ENCODE data around the gene SMYD4.
"Not testable (repeated sequence)": the region's sequence is repeated elsewhere in the genome, so short reads cannot be mapped to it uniquely, and the experiment has no call there.

SMYD4 gene

GRCh38 chr17:1764705-1765104 is 65.0 kb downstream of the SMYD4 start:
- H3K27me3 Mint-ChIP-seq (ENCODE audit: low read depth); DNase-seq (ENCODE audit: low spot score); H3K36me3 Mint-ChIP-seq (ENCODE audit: low read depth); H3K9me3 Mint-ChIP-seq: not testable (repeated sequence)
- Mint-ChIP-seq H3K27ac (peak overlapping the region; percentile 90), H3K4me1 (ENCODE audit: low read depth) (peaks cover 23% of the 10 kb centered on the region), H3K4me3 (peak overlapping the region; percentile 74)

GRCh38 chr17:1764284-1764683 is 65.4 kb downstream of the SMYD4 start:
- H3K4me1 Mint-ChIP-seq (ENCODE audit: low read depth), result peaks cover 18% of the 10 kb centered on the region
- peak overlapping the region; percentile 90 for H3K27ac Mint-ChIP-seq
- peaks cover 3% of the 10 kb centered on the region for H3K9me3 Mint-ChIP-seq
- DNase-seq (ENCODE audit: low spot score), result peak; percentile 43
- peaks cover 3% of the 10 kb centered on the region for H3K36me3 Mint-ChIP-seq (ENCODE audit: low read depth)
- H3K4me3 Mint-ChIP-seq, result peak overlapping the region; percentile 74
- H3K27me3 Mint-ChIP-seq (ENCODE audit: low read depth), result no peaks in the 10 kb centered on the region

- peaks cover 23% of the 10 kb centered on the region for H3K4me1 Mint-ChIP-seq (ENCODE audit: low read depth)
Observed at GRCh38 chr17:1762901-1763898, 66.5 kb downstream of the SMYD4 start.

GRCh38 chr17:1762233-1762900 is 67.3 kb downstream of the SMYD4 start:
- H3K9me3 Mint-ChIP-seq, result peaks cover 3% of the 10 kb centered on the region
- no peak for DNase-seq (ENCODE audit: low spot score)
- H3K36me3 Mint-ChIP-seq (ENCODE audit: low read depth), result peaks cover 3% of the 10 kb centered on the region
- peaks cover 21% of the 10 kb centered on the region for H3K4me1 Mint-ChIP-seq (ENCODE audit: low read depth)
- peak overlapping the region; percentile 41 for H3K27ac Mint-ChIP-seq
- no peak overlapping the region for H3K4me3 Mint-ChIP-seq
- peaks cover 5% of the 10 kb centered on the region for H3K27me3 Mint-ChIP-seq (ENCODE audit: low read depth)

More at GRCh38 chr17:1762901-1763898, 66.5 kb downstream of the SMYD4 start:
- Mint-ChIP-seq H3K4me3 (peak overlapping the region; percentile 74), H3K27me3 (ENCODE audit: low read depth) (peaks cover 5% of the 10 kb centered on the region), H3K9me3 (peaks cover 3% of the 10 kb centered on the region), H3K36me3 (ENCODE audit: low read depth) (peaks cover 3% of the 10 kb centered on the region), H3K27ac (peak overlapping the region; percentile 90)
- DNase-seq (ENCODE audit: low spot score), result no peak

- H3K36me3 Mint-ChIP-seq (ENCODE audit: low read depth), result peaks cover 2% of the 10 kb centered on the region
- H3K4me3 Mint-ChIP-seq, result no peak overlapping the region
- no peak overlapping the region for H3K27ac Mint-ChIP-seq
- H3K4me1 Mint-ChIP-seq (ENCODE audit: low read depth), result peaks cover 19% of the 10 kb centered on the region
- no peak for DNase-seq (ENCODE audit: low spot score)
- peaks cover 2% of the 10 kb centered on the region for H3K9me3 Mint-ChIP-seq
- peaks cover 9% of the 10 kb centered on the region for H3K27me3 Mint-ChIP-seq (ENCODE audit: low read depth)
Observed at GRCh38 chr17:1759529-1759928, 70.2 kb downstream of the SMYD4 start.

- Mint-ChIP-seq H3K4me3 (no peak overlapping the region), H3K4me1 (ENCODE audit: low read depth) (peaks cover 12% of the 10 kb centered on the region), H3K36me3 (ENCODE audit: low read depth) (no peaks in the 10 kb centered on the region), H3K9me3 (no peaks in the 10 kb centered on the region), H3K27me3 (ENCODE audit: low read depth) (peaks cover 9% of the 10 kb centered on the region), H3K27ac (no peak overlapping the region)
- DNase-seq (ENCODE audit: low spot score), result no peak
Observed at GRCh38 chr17:1758807-1759206, 70.9 kb downstream of the SMYD4 start.

- Mint-ChIP-seq H3K36me3 (ENCODE audit: low read depth) (no peaks in the 10 kb centered on the region), H3K4me1 (ENCODE audit: low read depth) (peaks cover 4% of the 10 kb centered on the region), H3K27me3 (ENCODE audit: low read depth) (peaks cover 9% of the 10 kb centered on the region), H3K9me3 (no peaks in the 10 kb centered on the region), H3K27ac (no peak overlapping the region), H3K4me3 (no peak overlapping the region)
- DNase-seq (ENCODE audit: low spot score), result no peak
Observed at GRCh38 chr17:1755827-1756262, 73.9 kb downstream of the SMYD4 start.

GRCh38 chr17:1755252-1755826 is 74.4 kb downstream of the SMYD4 start:
- peaks cover 4% of the 10 kb centered on the region for H3K4me1 Mint-ChIP-seq (ENCODE audit: low read depth)
- no peak overlapping the region for H3K4me3 Mint-ChIP-seq
- H3K9me3 Mint-ChIP-seq, result no peaks in the 10 kb centered on the region
- H3K36me3 Mint-ChIP-seq (ENCODE audit: low read depth), result no peaks in the 10 kb centered on the region
- H3K27ac Mint-ChIP-seq, result no peak overlapping the region
- no peak for DNase-seq (ENCODE audit: low spot score)
- H3K27me3 Mint-ChIP-seq (ENCODE audit: low read depth), result peaks cover 9% of the 10 kb centered on the region

- DNase-seq (ENCODE audit: low spot score), result no peak
- peaks cover 9% of the 10 kb centered on the region for H3K27me3 Mint-ChIP-seq (ENCODE audit: low read depth)
- no peaks in the 10 kb centered on the region for H3K36me3 Mint-ChIP-seq (ENCODE audit: low read depth)
- no peaks in the 10 kb centered on the region for H3K9me3 Mint-ChIP-seq
- no peak overlapping the region for H3K27ac Mint-ChIP-seq
- peaks cover 4% of the 10 kb centered on the region for H3K4me1 Mint-ChIP-seq (ENCODE audit: low read depth)
- no peak overlapping the region for H3K4me3 Mint-ChIP-seq
Observed at GRCh38 chr17:1754430-1755112, 75.1 kb downstream of the SMYD4 start.

GRCh38 chr17:1753767-1754429 is 75.8 kb downstream of the SMYD4 start:
- Mint-ChIP-seq H3K36me3 (ENCODE audit: low read depth) (no peaks in the 10 kb centered on the region), H3K27ac (no peak overlapping the region), H3K9me3 (no peaks in the 10 kb centered on the region), H3K4me1 (ENCODE audit: low read depth) (peaks cover 4% of the 10 kb centered on the region), H3K27me3 (ENCODE audit: low read depth) (peaks cover 9% of the 10 kb centered on the region), H3K4me3 (no peak overlapping the region)
- DNase-seq (ENCODE audit: low spot score), result no peak

- no peak overlapping the region for H3K4me3 Mint-ChIP-seq
- H3K4me1 Mint-ChIP-seq (ENCODE audit: low read depth), result no peaks in the 10 kb centered on the region
- peaks cover 4% of the 10 kb centered on the region for H3K27me3 Mint-ChIP-seq (ENCODE audit: low read depth)
- no peaks in the 10 kb centered on the region for H3K9me3 Mint-ChIP-seq
- H3K36me3 Mint-ChIP-seq (ENCODE audit: low read depth), result no peaks in the 10 kb centered on the region
- H3K27ac Mint-ChIP-seq, result no peak overlapping the region
- DNase-seq (ENCODE audit: low spot score), result no peak
Observed at GRCh38 chr17:1752425-1753262, 77.1 kb downstream of the SMYD4 start.

GRCh38 chr17:1750628-1751027 is 79.1 kb downstream of the SMYD4 start:
- no peaks in the 10 kb centered on the region for H3K9me3 Mint-ChIP-seq
- H3K27me3 Mint-ChIP-seq (ENCODE audit: low read depth), result no peaks in the 10 kb centered on the region
- no peaks in the 10 kb centered on the region for H3K4me1 Mint-ChIP-seq (ENCODE audit: low read depth)
- DNase-seq (ENCODE audit: low spot score), result no peak
- H3K4me3 Mint-ChIP-seq, result no peak overlapping the region
- H3K36me3 Mint-ChIP-seq (ENCODE audit: low read depth), result no peaks in the 10 kb centered on the region
- H3K27ac Mint-ChIP-seq, result no peak overlapping the region

Measured in T-helper 2 cell treated with Interferon-gamma antibody and Interleukin-4, amounts not matched to agents 5 μg/mL and 100 μg/mL, for 36 hours (primary cell).